ENCODE measurements around the gene DPH5. TPM values are rescaled to one million over a fixed set of nuclear protein-coding genes. Genes with fewer than 3 reads are reported as not detected.
A peak's percentile ranks its signal among the peaks of the same experiment; 100 is the strongest.

DPH5 gene
- total and polyA plus RNA-seq, 8 donors: 26.9 to 79.7 (median 70.7) TPM

- intact Hi-C loops (cut with DNase I): no loop called here
- ATAC-seq: peak; percentile 81
- DNase-seq: no peak
- Histone ChIP-seq H3K27ac (peak overlapping the region; percentile 33 to 76), H3K4me1 (peaks cover 24 to 55% of the 10 kb centered on the region in 2 donors), H3K36me3 (peaks cover 0 to 3% of the 10 kb centered on the region in 2 donors), H3K4me3 (no peak overlapping the region), H3K9me3 (no peaks in the 10 kb centered on the region), H3K27me3 (no peaks in the 10 kb centered on the region)
- TF ChIP-seq CTCF (IDR thresholded peaks at IDR 0.05): no peak
These were observed 21.5 kb downstream of the DPH5 start for GRCh38 chr1:101004061-101004460.

DNA sequence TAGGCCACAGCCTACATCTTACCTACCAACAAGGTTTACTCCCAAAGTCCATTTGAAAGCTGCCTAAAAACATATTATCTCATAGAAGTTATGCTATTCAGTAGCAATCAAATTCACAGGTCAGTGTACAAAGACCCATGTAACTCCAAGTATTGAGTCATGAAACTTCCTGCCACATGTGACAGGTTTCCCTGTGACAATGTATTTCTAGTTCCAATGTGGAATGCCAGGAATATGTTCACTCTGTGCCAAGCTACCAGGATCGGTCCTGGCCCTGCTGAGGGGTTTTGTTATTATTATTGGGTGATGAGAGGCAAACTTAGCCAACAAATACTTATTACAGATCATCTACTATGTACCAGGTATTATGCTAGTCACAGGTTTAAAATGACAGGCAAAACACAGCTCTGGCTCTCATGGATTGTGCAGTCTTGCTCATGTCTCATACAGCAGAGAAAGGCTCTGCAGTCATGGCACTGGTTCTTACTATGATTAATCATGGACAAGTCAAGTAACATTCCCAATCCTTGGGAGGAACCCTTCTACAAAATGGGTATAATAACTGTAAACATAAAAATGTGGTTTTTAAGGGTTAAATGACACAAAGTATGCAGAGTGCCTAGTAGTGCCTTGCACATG, 22.5 kb downstream of the DPH5 start:
- H3K36me3 ChIP-seq: peaks cover 0 to 3% of the 10 kb centered on the region in 2 donors
- DNase-seq: no peak
- no peaks in the 10 kb centered on the region for H3K9me3 ChIP-seq
- H3K27me3 ChIP-seq: no peaks in the 10 kb centered on the region
- peak overlapping the region; percentile 22 to 76 for H3K27ac ChIP-seq
- no peak for ATAC-seq
- TF ChIP-seq CTCF (IDR thresholded peaks at IDR 0.05): no peak
- intact Hi-C loops (cut with DNase I): no loop called here
- no peak overlapping the region for H3K4me3 ChIP-seq
- H3K4me1 ChIP-seq: peaks cover 24 to 55% of the 10 kb centered on the region in 2 donors

DNA sequence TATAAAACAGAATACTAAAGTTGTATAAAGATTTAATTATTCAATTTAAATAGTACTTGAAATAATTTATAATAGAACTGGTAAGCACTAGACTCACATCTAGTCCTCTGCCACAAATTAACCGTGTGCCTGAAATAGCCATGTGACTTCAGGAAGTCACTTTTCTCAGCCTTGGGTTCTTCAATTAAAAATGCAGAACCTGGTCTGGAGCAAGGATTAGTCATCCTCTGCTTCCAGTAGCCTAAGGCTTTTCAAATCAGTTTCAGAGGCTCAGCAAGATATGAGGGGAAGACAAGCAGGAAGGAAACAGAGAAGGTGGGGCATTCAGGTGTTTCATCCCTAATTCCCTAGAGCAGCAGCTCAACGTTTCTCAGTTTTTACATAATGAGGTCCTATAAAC, 23.0 kb downstream of the DPH5 start:
- ATAC-seq (peak; percentile 58), DNase-seq (no peak)
- intact Hi-C loops (cut with DNase I): no loop called here
- H3K4me3 ChIP-seq: no peak overlapping the region
- H3K36me3 ChIP-seq: peaks cover 0 to 3% of the 10 kb centered on the region in 2 donors
- H3K9me3 ChIP-seq: no peaks in the 10 kb centered on the region
- peak overlapping the region in 1 of 2 donors; percentile 76 for H3K27ac ChIP-seq
- H3K4me1 ChIP-seq: peaks cover 24 to 55% of the 10 kb centered on the region in 2 donors
- no peaks in the 10 kb centered on the region for H3K27me3 ChIP-seq
- no peak for TF ChIP-seq CTCF (IDR thresholded peaks at IDR 0.05)

DNA sequence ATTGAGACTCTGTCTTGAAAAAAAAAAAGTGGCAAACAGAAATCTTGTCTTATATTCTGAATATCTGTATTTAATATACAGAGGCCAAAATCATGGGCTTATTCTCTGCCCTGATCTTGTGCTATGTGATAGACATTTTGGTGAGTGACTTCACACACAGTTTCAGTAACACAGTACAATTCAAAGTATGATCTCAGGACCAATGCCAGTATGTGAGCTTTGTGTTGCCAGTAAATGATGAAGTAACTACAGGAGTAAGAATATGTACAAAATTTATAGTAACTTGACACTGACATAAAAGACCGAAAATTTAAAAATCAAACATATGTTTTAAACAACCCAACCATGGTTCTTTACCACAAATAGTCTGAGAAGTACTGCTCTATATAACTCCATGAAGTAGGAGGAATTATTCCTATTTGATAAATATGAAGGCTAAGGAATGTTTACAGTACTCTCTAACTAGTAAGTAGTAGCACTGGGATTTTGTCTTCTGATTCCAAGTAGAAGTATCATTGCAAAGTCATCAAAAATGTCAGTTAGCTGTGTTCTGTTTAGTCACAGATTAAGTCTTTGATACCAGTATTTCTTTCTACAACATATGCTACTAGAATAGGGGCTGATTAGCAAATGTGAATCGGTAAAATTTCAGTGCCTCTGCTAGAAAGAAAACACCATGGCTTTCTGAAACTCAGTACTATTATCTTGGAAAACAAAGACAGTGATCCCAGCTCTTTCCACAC, 25.3 kb downstream of the DPH5 start:
- Histone ChIP-seq H3K4me1 (peaks cover 24 to 45% of the 10 kb centered on the region in 2 donors), H3K27me3 (no peaks in the 10 kb centered on the region), H3K36me3 (peaks cover 0 to 3% of the 10 kb centered on the region in 2 donors), H3K9me3 (no peaks in the 10 kb centered on the region), H3K27ac (no peak overlapping the region), H3K4me3 (no peak overlapping the region)
- no peak for TF ChIP-seq CTCF (IDR thresholded peaks at IDR 0.05)
- DNase-seq (no peak), ATAC-seq (no peak)
- intact Hi-C loops (cut with DNase I): no loop called here

GRCh38 chr1:100998426-100998825, 27.2 kb downstream of the DPH5 start:
- H3K27ac ChIP-seq: no peak overlapping the region
- DNase-seq (no peak), ATAC-seq (no peak)
- H3K27me3 ChIP-seq: no peaks in the 10 kb centered on the region
- no peaks in the 10 kb centered on the region for H3K9me3 ChIP-seq
- no peak overlapping the region for H3K4me3 ChIP-seq
- no peak for TF ChIP-seq CTCF (IDR thresholded peaks at IDR 0.05)
- peaks cover 0 to 3% of the 10 kb centered on the region in 2 donors for H3K36me3 ChIP-seq
- H3K4me1 ChIP-seq: peaks cover 8 to 32% of the 10 kb centered on the region in 2 donors
- intact Hi-C loops (cut with DNase I): no loop called here
